ENCODE results near the gene C9orf43. TPM values are rescaled to one million over a fixed set of nuclear protein-coding genes. Genes with fewer than 3 reads are reported as not detected.
A peak's percentile ranks its signal among the peaks of the same experiment; 100 is the strongest.

Gene C9orf43
- total and polyA plus RNA-seq, 3 donors from 2014 or later: 41.7 to 109 (median 71.3) TPM

DNA sequence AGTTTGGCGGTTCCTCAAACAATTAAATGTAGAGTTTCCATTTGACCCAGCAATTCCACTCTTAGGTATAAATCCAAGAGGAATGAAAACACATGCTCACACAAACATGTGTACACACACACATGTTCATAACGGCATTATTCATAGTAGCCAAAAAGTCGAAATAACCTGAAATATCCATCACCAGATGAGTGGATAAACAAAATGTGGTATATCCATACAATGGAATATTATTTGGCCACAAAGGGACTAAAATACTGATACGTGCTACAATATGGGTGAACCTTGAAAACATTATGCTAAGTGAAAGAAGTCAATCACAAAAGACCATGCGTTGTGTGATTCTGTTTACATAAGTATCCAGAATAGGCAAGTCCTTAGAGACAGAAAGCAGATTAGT is 61.7 kb downstream of the C9orf43 start:
- WGBS, 2 donors: 96 to 97% methylated on average over 5 of the region's 5 CpGs
- no peaks in the 10 kb centered on the region for H3K4me1 ChIP-seq
- H3K27ac ChIP-seq: no peak overlapping the region
- H3K4me3 ChIP-seq: no peak overlapping the region
- no peaks in the 10 kb centered on the region for H3K9me3 ChIP-seq
- TF ChIP-seq, protein P1, sequence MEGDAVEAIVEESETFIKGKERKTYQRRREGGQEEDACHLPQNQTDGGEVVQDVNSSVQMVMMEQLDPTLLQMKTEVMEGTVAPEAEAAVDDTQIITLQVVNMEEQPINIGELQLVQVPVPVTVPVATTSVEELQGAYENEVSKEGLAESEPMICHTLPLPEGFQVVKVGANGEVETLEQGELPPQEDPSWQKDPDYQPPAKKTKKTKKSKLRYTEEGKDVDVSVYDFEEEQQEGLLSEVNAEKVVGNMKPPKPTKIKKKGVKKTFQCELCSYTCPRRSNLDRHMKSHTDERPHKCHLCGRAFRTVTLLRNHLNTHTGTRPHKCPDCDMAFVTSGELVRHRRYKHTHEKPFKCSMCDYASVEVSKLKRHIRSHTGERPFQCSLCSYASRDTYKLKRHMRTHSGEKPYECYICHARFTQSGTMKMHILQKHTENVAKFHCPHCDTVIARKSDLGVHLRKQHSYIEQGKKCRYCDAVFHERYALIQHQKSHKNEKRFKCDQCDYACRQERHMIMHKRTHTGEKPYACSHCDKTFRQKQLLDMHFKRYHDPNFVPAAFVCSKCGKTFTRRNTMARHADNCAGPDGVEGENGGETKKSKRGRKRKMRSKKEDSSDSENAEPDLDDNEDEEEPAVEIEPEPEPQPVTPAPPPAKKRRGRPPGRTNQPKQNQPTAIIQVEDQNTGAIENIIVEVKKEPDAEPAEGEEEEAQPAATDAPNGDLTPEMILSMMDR (IDR thresholded peaks at IDR 0.05): no peak
- no peak for TF ChIP-seq POLR2A (IDR thresholded peaks at IDR 0.05)
- H3K27me3 ChIP-seq: no peaks in the 10 kb centered on the region
- intact Hi-C loops (cut with DNase I; ENCODE audit: low total_unique reads): no loop called here
- no peak for DNase-seq
- no peaks in the 10 kb centered on the region for H3K36me3 ChIP-seq (ENCODE audit: low read depth, missing control alignments)

DNA sequence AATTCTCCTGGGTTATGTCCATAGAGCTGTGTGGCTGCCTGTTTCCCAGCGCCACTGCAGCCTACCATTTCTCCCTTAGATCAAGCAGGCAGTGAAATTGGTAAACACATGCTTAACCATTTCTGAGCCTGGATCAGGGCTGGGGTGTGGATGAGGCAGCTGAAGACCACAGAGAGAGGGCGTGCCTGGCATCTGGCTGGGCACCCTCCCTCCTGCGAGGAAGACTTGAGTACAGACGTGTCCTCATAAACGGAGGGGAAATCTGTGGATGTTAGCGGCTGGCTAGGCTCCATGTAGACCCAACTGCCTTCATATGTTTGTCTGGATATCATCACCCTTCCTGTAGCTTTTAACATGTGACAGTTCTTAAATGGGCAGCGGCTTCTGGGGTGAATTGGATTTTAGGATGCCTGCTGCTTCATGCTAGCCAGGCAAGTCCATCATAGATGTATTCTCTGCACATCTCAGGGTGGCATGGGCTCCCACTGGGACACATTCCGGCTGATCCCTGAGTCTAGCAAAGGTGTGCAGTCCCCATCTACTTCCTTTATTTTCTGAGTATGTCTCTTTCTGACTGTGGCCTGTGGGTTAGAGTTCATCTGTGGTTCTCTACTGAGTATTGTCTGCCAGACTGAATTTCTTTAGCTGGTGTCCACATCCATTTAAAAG is 63.9 kb downstream of the C9orf43 start:
- H3K36me3 ChIP-seq (ENCODE audit: low read depth, missing control alignments): no peaks in the 10 kb centered on the region
- no peaks in the 10 kb centered on the region for H3K9me3 ChIP-seq
- intact Hi-C loops (cut with DNase I; ENCODE audit: low total_unique reads): no loop called here
- TF ChIP-seq, protein P1 (IDR thresholded peaks at IDR 0.05): no peak
- TF ChIP-seq POLR2A (IDR thresholded peaks at IDR 0.05): no peak
- peak; percentile 9 for DNase-seq
- no peaks in the 10 kb centered on the region for H3K4me1 ChIP-seq
- H3K4me3 ChIP-seq: no peak overlapping the region
- no peak overlapping the region for H3K27ac ChIP-seq
- no peaks in the 10 kb centered on the region for H3K27me3 ChIP-seq
- 93 to 100% methylated on average over 4 to 8 of the region's 8 CpGs for WGBS, 2 donors

DNA sequence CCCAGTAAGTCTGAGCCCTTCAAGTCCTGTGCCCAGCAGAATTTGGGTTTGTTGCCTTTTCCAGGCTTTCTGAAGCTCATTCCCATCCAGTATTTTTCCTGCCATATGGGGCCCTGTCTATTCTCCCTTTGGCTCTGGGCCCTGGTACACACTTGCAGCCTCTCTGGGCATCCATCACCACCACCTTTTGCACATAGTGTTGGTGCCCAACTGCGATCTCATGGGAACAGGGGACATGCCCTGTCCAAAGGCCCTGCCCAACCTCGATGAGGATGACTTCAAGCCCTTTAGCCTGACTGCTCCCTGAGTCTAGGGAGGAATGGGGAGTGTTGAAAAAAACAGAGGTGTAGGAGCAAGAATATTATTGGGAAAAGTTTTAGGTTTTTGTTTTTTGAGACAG is 64.5 kb downstream of the C9orf43 start:
- WGBS, 2 donors: 85 to 98% methylated on average over 2 of the region's 2 CpGs
- intact Hi-C loops (cut with DNase I; ENCODE audit: low total_unique reads): no loop called here
- H3K4me3 ChIP-seq: no peak overlapping the region
- DNase-seq: peak; percentile 3
- no peaks in the 10 kb centered on the region for H3K9me3 ChIP-seq
- H3K36me3 ChIP-seq (ENCODE audit: low read depth, missing control alignments): no peaks in the 10 kb centered on the region
- no peak overlapping the region for H3K27ac ChIP-seq
- TF ChIP-seq, protein P1 (IDR thresholded peaks at IDR 0.05): no peak
- no peak for TF ChIP-seq POLR2A (IDR thresholded peaks at IDR 0.05)
- H3K27me3 ChIP-seq: no peaks in the 10 kb centered on the region
- no peaks in the 10 kb centered on the region for H3K4me1 ChIP-seq

DNA sequence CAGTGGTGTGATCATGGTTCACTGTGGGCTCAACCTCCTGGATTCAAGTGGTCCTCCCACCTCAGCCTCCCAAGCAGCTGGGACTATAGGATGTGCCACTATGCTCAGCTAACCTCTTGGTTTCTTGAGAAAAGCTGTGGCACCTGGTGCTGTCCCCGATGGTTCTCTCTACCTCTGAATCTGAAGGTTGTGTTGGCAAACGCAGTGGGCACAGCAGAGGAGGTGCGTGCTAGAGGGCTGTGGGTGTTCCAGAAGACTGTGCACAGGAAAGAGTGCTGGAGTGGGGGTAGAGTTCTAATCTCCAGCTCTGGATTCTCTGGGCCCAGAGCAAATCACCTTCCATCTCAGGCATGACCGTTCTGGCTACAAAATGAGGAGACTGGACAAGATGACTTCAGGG is 65.4 kb downstream of the C9orf43 start:
- Histone ChIP-seq H3K27me3 (no peaks in the 10 kb centered on the region), H3K9me3 (no peaks in the 10 kb centered on the region), H3K4me3 (no peak overlapping the region), H3K4me1 (no peaks in the 10 kb centered on the region), H3K36me3 (ENCODE audit: low read depth, missing control alignments) (no peaks in the 10 kb centered on the region), H3K27ac (no peak overlapping the region)
- TF ChIP-seq, protein P1 (IDR thresholded peaks at IDR 0.05): no peak
- no peak for TF ChIP-seq POLR2A (IDR thresholded peaks at IDR 0.05)
- intact Hi-C loops (cut with DNase I; ENCODE audit: low total_unique reads): no loop called here
- DNase-seq: peak; percentile 4
- 88 to 94% methylated on average over 4 of the region's 4 CpGs for WGBS, 2 donors

DNA sequence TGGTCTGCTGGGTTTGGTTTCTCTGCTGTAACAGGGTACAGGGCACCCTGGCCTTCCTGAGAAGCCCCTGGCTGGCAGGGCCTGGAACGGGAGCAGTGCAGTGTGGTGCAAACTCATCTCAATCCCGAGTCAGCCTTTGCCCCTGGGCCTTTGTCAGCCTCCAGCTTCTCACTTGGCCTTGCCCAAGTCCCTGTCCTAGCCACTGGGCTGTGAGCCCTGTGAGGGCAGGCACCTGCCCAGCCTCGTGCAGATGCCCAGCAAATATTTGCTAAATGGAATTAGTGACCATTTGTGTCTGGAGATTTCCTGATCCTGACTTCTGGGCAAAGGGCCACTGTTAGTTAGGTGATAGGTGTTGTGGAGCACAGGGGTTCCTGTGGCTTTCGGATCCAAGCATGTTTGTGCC is 66.0 kb downstream of the C9orf43 start:
- H3K9me3 ChIP-seq: no peaks in the 10 kb centered on the region
- intact Hi-C loops (cut with DNase I; ENCODE audit: low total_unique reads): no loop called here
- no peaks in the 10 kb centered on the region for H3K4me1 ChIP-seq

More for the DNA sequence above, 66.0 kb downstream of the C9orf43 start:
- 94 to 100% methylated on average over 1 to 4 of the region's 4 CpGs for WGBS, 2 donors
- Histone ChIP-seq H3K4me3 (no peak overlapping the region), H3K27ac (no peak overlapping the region), H3K36me3 (ENCODE audit: low read depth, missing control alignments) (no peaks in the 10 kb centered on the region), H3K27me3 (no peaks in the 10 kb centered on the region)
- DNase-seq: no peak
- no peak for TF ChIP-seq POLR2A (IDR thresholded peaks at IDR 0.05)
- TF ChIP-seq, protein P1 (IDR thresholded peaks at IDR 0.05): no peak

Data from testis (tissue), 3 donors.